IMR-90 (cell line): ENCODE data around the gene ANKRD40CL. TPM values are rescaled to one million over a fixed set of nuclear protein-coding genes. Genes with fewer than 3 reads are reported as not detected.

Source experiments
- ATAC-seq: fragments of 200-7000 bp; cut with Tn5 transposase; 2 replicates; pipeline ENCODE4 v1.9.1; 2020; ENCODE audit warnings: low read depth, mild to moderate bottlenecking, moderate library complexity
- BruUV-seq: library from RNA; stranded (reverse); fragments of 400-500 nt; replicated peaks from 2 replicates; lab custom pipeline; 2021; lab: Mats Ljungman, UMichigan
- CTCF ChIA-PET: fragments of 300-600 bp; formaldehyde crosslinking; extraction: SDS; loops from one replicate; lab custom pipeline; 2021; ENCODE audit warnings: antibody characterized with exemption; lab: Yijun Ruan, JAX
- POLR2A ChIA-PET: fragments of 300-600 bp; sonication (Branson Sonifier 250); formaldehyde crosslinking; loops from one replicate; lab custom pipeline; 2022; ENCODE audit warnings: antibody characterized with exemption; ENCODE audit not compliant: unreplicated experiment; lab: Charles Lee
- DNase-seq: peaks from one replicate; pipeline ENCODE4 v3.0.0; 2013
- H2AFZ ChIP-seq: replicated peaks from 2 replicates; pipeline ENCODE3; 2013; ENCODE audit warnings: low read length, mild to moderate bottlenecking; ENCODE audit not compliant: poor library complexity
- H2AK5ac ChIP-seq: 2 replicates; pipeline ENCODE4 v1.6.1; 2013; ENCODE audit warnings: low read depth, low read length, inconsistent platforms
- H2AK9ac ChIP-seq: replicated peaks from 2 replicates; pipeline ENCODE3; 2013; ENCODE audit warnings: mild to moderate bottlenecking, low read depth, low read length, moderate library complexity; ENCODE audit not compliant: poor library complexity
- H2BK120ac ChIP-seq: 2 replicates; pipeline ENCODE4 v1.6.1; 2013; ENCODE audit warnings: low read depth, low read length, inconsistent platforms
- H2BK15ac ChIP-seq: 3 replicates; pipeline ENCODE4 v1.6.1; 2013; ENCODE audit warnings: low read depth, low read length, inconsistent platforms
- H2BK20ac ChIP-seq: 2 replicates; pipeline ENCODE4 v1.6.1; 2013; ENCODE audit warnings: low read depth, mild to moderate bottlenecking, inconsistent platforms, low read length, moderate library complexity
- H2BK5ac ChIP-seq: 2 replicates; pipeline ENCODE4 v1.6.1; 2013; ENCODE audit warnings: mild to moderate bottlenecking, low read depth, low read length, inconsistent platforms; ENCODE audit not compliant: poor library complexity, severe bottlenecking
- H3K14ac ChIP-seq: replicated peaks from 2 replicates; pipeline ENCODE4 v1.6.1; 2013; ENCODE audit warnings: low read depth, low read length, inconsistent platforms
- H3K18ac ChIP-seq: 2 replicates; pipeline ENCODE4 v1.6.1; 2013; ENCODE audit warnings: low read depth, low read length, control low read depth
- H3K23ac ChIP-seq: 2 replicates; pipeline ENCODE4 v1.6.1; 2013; ENCODE audit warnings: low read depth, low read length, inconsistent platforms
- H3K27ac ChIP-seq: 2 replicates; pipeline ENCODE4 v1.5.1; 2013; ENCODE audit warnings: mild to moderate bottlenecking, control low read depth, low read length; ENCODE audit not compliant: insufficient read depth
- H3K27me3 ChIP-seq: 2 replicates; pipeline ENCODE4 v1.6.1; 2013; ENCODE audit warnings: low read length; ENCODE audit not compliant: control insufficient read depth, insufficient read depth
- H3K36me3 ChIP-seq: 2 replicates; pipeline ENCODE4 v1.6.1; 2013; ENCODE audit warnings: low read length, mixed read lengths; ENCODE audit not compliant: control insufficient read depth, insufficient read depth
- H3K4ac ChIP-seq: 2 replicates; pipeline ENCODE4 v1.6.1; 2013; ENCODE audit warnings: low read depth, low read length, inconsistent platforms
- H3K4me1 ChIP-seq: 2 replicates; pipeline ENCODE4 v1.6.1; 2013; ENCODE audit warnings: low read length, mixed read lengths; ENCODE audit not compliant: control insufficient read depth, insufficient read depth
- H3K4me2 ChIP-seq: 2 replicates; pipeline ENCODE4 v1.6.1; 2013; ENCODE audit warnings: low read depth, mild to moderate bottlenecking, control low read depth, low read length, moderate library complexity
- H3K4me3 ChIP-seq: 2 replicates; pipeline ENCODE4 v1.5.1; 2013; ENCODE audit warnings: low read depth, mild to moderate bottlenecking, control low read depth, low read length, moderate library complexity; ENCODE audit not compliant: insufficient read depth
- H3K56ac ChIP-seq: 2 replicates; pipeline ENCODE4 v1.6.1; 2013; ENCODE audit warnings: low read length, inconsistent platforms; ENCODE audit not compliant: insufficient read depth; ENCODE audit errors: extremely low read depth
- H3K79me1 ChIP-seq, 2 experiments: 2 replicates each; pipeline ENCODE4 v1.6.1; 2013; ENCODE audit warnings: low read length in 2 of 2, inconsistent platforms in 1 of 2, low read depth in 1 of 2
- H3K9ac ChIP-seq: 2 replicates; pipeline ENCODE4 v1.6.1; 2013; ENCODE audit warnings: low read depth, low read length, control low read depth
- H3K9me1 ChIP-seq: 2 replicates; pipeline ENCODE4 v1.6.1; 2013; ENCODE audit warnings: low read length, inconsistent platforms; ENCODE audit not compliant: insufficient read depth
- H3K9me3 ChIP-seq: 2 replicates; pipeline ENCODE4 v1.6.1; 2013; ENCODE audit warnings: low read length; ENCODE audit not compliant: control insufficient read depth, insufficient read depth
- H4K20me1 ChIP-seq: 2 replicates; pipeline ENCODE4 v1.6.1; 2013; ENCODE audit warnings: low read length, inconsistent platforms; ENCODE audit not compliant: insufficient read depth
- H4K5ac ChIP-seq: 2 replicates; pipeline ENCODE4 v1.6.1; 2013; ENCODE audit warnings: mild to moderate bottlenecking, low read depth, low read length, control low read depth
- H4K8ac ChIP-seq, 2 experiments: 2 replicates each; pipeline ENCODE4 v1.6.1; 2013; ENCODE audit warnings: low read depth in 2 of 2, low read length in 2 of 2, control low read depth in 1 of 2, inconsistent platforms in 1 of 2
- H4K91ac ChIP-seq: 2 replicates; pipeline ENCODE4 v1.6.1; 2013; ENCODE audit warnings: low read depth, low read length, inconsistent platforms; ENCODE audit not compliant: insufficient read depth
- BHLHE40 ChIP-seq: fragments of 150-350 bp; IDR thresholded peaks from 2 replicates; pipeline ENCODE4 v1.6.1; 2016; ENCODE audit warnings: mild to moderate bottlenecking, low read depth, low read length
- CEBPB ChIP-seq: IDR thresholded peaks from 2 replicates; pipeline ENCODE4 v1.6.1; 2012; ENCODE audit warnings: low read depth, low read length, improper control_type of control experiment
- CHD1 ChIP-seq: IDR thresholded peaks from 2 replicates; pipeline ENCODE4 v1.6.1; 2012; ENCODE audit warnings: low read depth, low read length, improper control_type of control experiment
- CTCF ChIP-seq: conservative IDR thresholded peaks from 2 replicates; pipeline ENCODE4 v1.5.1; 2012; ENCODE audit warnings: mild to moderate bottlenecking, low read depth, low read length, improper control_type of control experiment
- ELK1 ChIP-seq: fragments of 150-350 bp; IDR thresholded peaks from 2 replicates; pipeline ENCODE4 v1.6.1; 2016; ENCODE audit warnings: low read depth, mild to moderate bottlenecking, low read length, moderate library complexity, borderline replicate concordance
- FOS ChIP-seq: fragments of 150-350 bp; IDR thresholded peaks from 2 replicates; pipeline ENCODE4 v1.6.1; 2016; ENCODE audit warnings: low read depth, low read length
- MAZ ChIP-seq: IDR thresholded peaks from 2 replicates; pipeline ENCODE4 v1.6.1; 2012; ENCODE audit warnings: low read depth, mild to moderate bottlenecking, low read length, improper control_type of control experiment, moderate library complexity, borderline replicate concordance
- MXI1 ChIP-seq: IDR thresholded peaks from 2 replicates; pipeline ENCODE4 v1.6.1; 2012; ENCODE audit warnings: low read depth, mild to moderate bottlenecking, low read length, moderate library complexity, borderline replicate concordance
- NFE2L2 ChIP-seq: fragments of 150-350 bp; IDR thresholded peaks from 2 replicates; pipeline ENCODE4 v1.6.1; 2016; ENCODE audit warnings: low read depth, mild to moderate bottlenecking, low read length
- POLR2A ChIP-seq: IDR thresholded peaks from 2 replicates; pipeline ENCODE4 v1.6.1; 2012; ENCODE audit warnings: mild to moderate bottlenecking, low read depth, low read length
- RAD21 ChIP-seq: IDR thresholded peaks from 2 replicates; pipeline ENCODE4 v1.6.1; 2012; ENCODE audit warnings: low read length, improper control_type of control experiment
- RCOR1 ChIP-seq: IDR thresholded peaks from 2 replicates; pipeline ENCODE4 v1.6.1; 2012; ENCODE audit warnings: mild to moderate bottlenecking, low read length, improper control_type of control experiment; ENCODE audit not compliant: insufficient replicate concordance
- RFX5 ChIP-seq: IDR thresholded peaks from 2 replicates; pipeline ENCODE4 v1.8.0; 2012; ENCODE audit warnings: low read depth, mild to moderate bottlenecking, low read length, moderate library complexity
- SMC3 ChIP-seq: fragments of 150-350 bp; IDR thresholded peaks from 2 replicates; pipeline ENCODE4 v1.6.1; 2016; ENCODE audit warnings: low read depth, mild to moderate bottlenecking, antibody characterized with exemption, low read length, moderate library complexity
- WGBS, 2 experiments: methylation state at CpG; one replicate each; pipeline versions ENCODE4 v1.1.5 to v1.1.7; 2013; ENCODE audit warnings: missing lambda C conversion rate in 2 of 2; ENCODE audit not compliant: insufficient read length in 1 of 2; ENCODE audit errors: extremely low coverage in 2 of 2; 5-methylcytosine and 5-hydroxymethylcytosine counted together
- dilution Hi-C: fragments of 300-500 bp; cut with HindIII; formaldehyde crosslinking; loops from one replicate; pipeline ENCODE4 v1.14.3; 2018; ENCODE audit warnings: low sequenced_read_pairs; ENCODE audit not compliant: unreplicated experiment
- in situ Hi-C: fragments of 300-500 bp; cut with MboI; formaldehyde crosslinking; loops from 3 replicates; pipeline ENCODE4 v1.14.3; 2019; ENCODE audit warnings: low sequenced_read_pairs, inconsistent platforms, mixed read lengths
- intact Hi-C: fragments of 100-400 bp; cut with micrococcal nuclease; formaldehyde crosslinking; loops from 2 replicates; pipeline ENCODE4 v1.10.0; 2022
- polyA plus RNA-seq, 3 experiments: library from polyadenylated mRNA; depleted of rRNA; stranded (reverse); fragments of >200 nt; gene quantifications; 2 replicates each; pipeline ENCODE4 v1.2.3, GENCODE V29; 2012; ENCODE audit warnings: low replicate concordance in 1 of 3
- total RNA-seq: library from RNA; depleted of rRNA; stranded (reverse); fragments of >200 nt; gene quantifications from 2 replicates; pipeline ENCODE4 v1.2.3, GENCODE V29; 2012

ANKRD40CL gene
- total and polyA plus RNA-seq, 2 of the 4 experiments (the other 2 are of a cell fraction), result not detected

GRCh38 chr17:50737118-50737698 lies 30.1 kb downstream of the ANKRD40CL start:
- Histone ChIP-seq H3K56ac (no peak overlapping the region), H3K27me3 (no peaks in the 10 kb centered on the region), H3K9me3 (no peaks in the 10 kb centered on the region), H2AK9ac (no peak overlapping the region), H3K4me3 (no peak overlapping the region), H3K4me2 (no peak overlapping the region), H4K5ac (no peak overlapping the region), H3K14ac (no peak overlapping the region), H2BK120ac (no peak overlapping the region), H2AFZ (no peak overlapping the region), H2BK20ac (no peak overlapping the region), H3K9me1 (peaks cover 11% of the 10 kb centered on the region), H3K23ac (no peak overlapping the region), H4K91ac (no peak overlapping the region), H3K4me1 (peaks cover 3% of the 10 kb centered on the region; the same call in 1 of the 2 replicates), H3K79me1 (peaks cover 33 to 60% of the 10 kb centered on the region in 2 experiments), H2BK5ac (no peak overlapping the region), H2BK15ac (no peak overlapping the region), H3K9ac (no peak overlapping the region), H4K8ac (no peak overlapping the region), H3K4ac (no peak overlapping the region), H3K27ac (no peak overlapping the region), H4K20me1 (peaks cover 59% of the 10 kb centered on the region), H3K18ac (no peak overlapping the region), H2AK5ac (no peak overlapping the region), H3K36me3 (peaks cover 17% of the 10 kb centered on the region)
- DNase-seq (no peak), ATAC-seq (no peak)
- dilution Hi-C loops (no loop called here), in situ Hi-C loops (no loop called here), intact Hi-C loops (no loop called here)
- ChIA-PET CTCF (no interaction called here), POLR2A (no interaction called here)
- no peak for TF ChIP-seq RFX5
- TF ChIP-seq CTCF, result no peak
- TF ChIP-seq CEBPB, result no peak
- no peak for TF ChIP-seq POLR2A
- TF ChIP-seq CHD1, result no peak
- no peak for TF ChIP-seq NFE2L2
- no peak for TF ChIP-seq MXI1
- no peak for TF ChIP-seq BHLHE40
- TF ChIP-seq ELK1, result no peak
- TF ChIP-seq MAZ, result no peak
- TF ChIP-seq RAD21, result no peak
- TF ChIP-seq FOS, result no peak
- TF ChIP-seq SMC3, result no peak
- no peak for TF ChIP-seq RCOR1
- 100% methylated on average over 2 of the region's 2 CpGs; no CpG with 5 or more reads in 1 of the 2 experiments for WGBS, 2 experiments
- no TSS peak for BruUV-seq
